Stimulated activated CD8-positive, alpha-beta memory T cell treated with anti-CD3 and anti-CD28 coated beads, Interleukin-12 subunit alpha, Interleukin-12 subunit beta, amount 100 ng/mL, for 4 hours (primary cell): ENCODE data around the gene MYB.
A peak's percentile ranks its signal among the peaks of the same experiment; 100 is the strongest.
"Not testable (repeated sequence)": the region's sequence is repeated elsewhere in the genome, so short reads cannot be mapped to it uniquely, and the experiment has no call there.

Experiments
- DNase-seq: peaks from one replicate; pipeline ENCODE4 v3.0.0-alpha.2; 2020; ENCODE audit warnings: low read depth

The MYB gene

DNA sequence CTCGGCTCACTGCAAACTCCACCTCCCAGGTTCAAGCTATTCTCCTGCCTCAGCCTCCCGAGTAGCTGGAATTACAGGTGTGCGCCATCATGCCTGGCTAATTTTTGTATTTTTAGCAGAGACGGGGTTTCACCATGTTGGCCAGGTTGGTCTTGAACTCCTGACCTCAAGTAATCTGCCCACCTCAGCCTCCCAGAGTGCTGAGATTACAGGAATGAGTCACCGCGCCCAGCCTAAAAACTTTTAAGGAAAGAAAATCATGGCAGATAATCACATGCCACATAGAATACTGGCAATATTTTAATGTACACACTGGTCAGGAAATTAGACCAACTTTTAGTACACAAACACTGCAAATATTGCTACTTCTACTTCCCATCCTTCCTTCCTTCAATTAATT lies 16.7 kb upstream of the MYB start:
- not testable (repeated sequence) for DNase-seq

DNA sequence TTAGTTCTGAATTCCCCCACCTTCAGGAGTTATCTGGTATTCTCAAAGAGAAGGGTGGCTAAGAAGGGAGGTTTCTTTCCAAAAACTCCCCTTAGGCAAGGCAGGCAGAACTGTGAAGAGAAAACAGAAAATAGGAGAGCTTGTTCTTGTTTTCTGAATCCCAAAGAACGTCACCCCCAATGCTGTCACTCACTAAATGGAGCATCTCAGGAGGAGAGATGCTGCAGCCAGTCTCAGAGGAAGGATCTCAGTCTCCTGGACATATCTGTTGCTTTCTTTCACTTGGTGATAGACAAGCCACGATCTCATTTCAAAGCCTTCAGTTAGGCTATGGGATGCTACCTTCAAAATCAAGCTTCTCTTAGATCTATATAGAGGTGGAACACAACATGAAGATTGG lies 16.1 kb upstream of the MYB start:
- DNase-seq: no peak

- DNase-seq: no peak
These were observed 14.6 kb upstream of the MYB start for GRCh38 chr6:135166515-135166914.

DNA sequence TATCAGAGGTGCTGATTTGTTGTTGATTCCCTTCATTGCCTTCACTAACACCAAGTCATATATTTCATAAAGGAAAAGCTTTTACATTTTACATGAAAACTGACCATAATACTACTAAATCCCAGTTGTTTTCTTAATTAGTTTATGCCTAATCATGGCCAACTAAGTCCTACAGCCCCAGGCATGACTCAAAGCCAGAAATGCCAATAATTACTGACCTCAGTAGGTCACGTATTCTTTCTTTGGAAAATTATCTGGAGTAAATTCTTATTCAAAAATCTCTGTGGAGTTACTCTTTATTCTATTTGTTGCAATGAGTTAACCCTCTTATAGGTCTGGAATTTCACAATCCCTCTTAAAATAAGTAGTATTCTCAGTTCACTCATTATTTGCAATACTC lies 13.5 kb upstream of the MYB start:
- DNase-seq: no peak

DNA sequence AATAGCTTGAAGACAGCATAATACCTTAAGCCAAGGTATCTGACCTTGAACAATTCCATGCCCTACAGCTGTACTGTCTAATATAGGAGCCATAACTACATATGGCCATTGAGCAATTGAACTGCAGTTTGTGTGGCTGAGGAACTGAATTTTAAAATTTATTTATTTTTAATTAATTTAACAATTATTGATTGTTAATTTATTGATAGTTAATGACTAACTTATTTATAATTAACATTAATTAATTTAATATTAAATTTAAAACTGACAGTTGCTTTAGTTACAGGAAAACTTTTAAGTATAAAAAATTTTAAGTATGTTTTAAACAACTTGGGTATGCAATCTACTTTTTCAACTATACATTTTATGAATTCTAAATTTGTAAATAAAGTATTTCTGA lies 12.3 kb upstream of the MYB start:
- DNase-seq: no peak

- no peak for DNase-seq
These were observed 10.9 kb upstream of the MYB start for GRCh38 chr6:135170238-135170637.

DNA sequence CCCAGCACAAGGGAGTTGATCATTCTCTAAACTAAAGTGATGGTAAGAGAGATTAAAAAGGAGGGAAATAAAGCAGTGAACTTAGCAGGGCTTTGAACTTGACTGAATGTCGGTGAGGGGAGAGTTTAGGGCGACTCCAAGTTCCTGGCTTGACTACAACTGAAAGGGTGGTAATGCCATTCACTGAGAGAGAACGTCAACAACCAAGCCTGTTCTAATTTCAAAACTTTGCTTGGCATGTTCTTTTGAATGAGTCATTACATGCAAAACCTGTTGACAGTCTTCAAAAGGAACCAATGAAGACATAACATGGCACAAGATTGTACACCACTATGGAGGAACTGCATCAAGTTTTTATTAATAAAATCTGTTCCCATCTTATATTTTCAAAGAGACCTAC lies 10.3 kb upstream of the MYB start:
- DNase-seq: no peak

DNA sequence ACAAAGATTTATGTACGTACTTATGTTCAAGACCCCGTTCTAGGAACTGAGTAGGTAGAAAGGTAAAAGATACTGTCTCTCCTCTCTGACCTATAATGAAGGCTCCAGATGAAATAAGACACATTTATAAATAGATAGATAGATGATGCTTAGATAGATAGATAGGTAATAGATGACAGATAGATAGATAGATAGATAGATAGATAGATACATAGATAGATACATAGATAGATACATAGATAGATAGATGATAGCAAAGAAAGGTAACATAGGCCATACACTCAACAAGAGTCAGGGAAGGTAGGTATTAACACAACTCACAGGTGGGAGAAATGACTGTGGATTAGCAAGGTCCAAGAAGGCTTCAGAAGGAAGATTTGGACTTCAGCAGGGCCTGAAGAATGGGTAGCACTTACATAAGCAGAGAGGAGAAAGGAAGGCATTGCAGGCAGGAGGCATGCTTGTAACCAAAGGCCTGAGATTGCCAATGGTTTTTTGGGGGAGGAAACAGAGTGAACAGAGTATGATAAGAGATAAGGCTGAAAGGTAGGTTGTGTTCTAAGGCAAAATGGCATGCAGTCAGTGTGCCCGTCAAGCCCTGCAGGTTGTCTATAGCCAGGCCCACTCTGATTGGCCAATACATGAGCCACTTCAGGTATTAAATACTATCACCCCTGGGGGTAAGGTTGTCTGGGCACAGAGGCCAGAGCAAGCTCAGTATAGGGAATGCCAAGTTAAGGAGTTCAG lies 7.7 kb upstream of the MYB start:
- DNase-seq: no peak

DNA sequence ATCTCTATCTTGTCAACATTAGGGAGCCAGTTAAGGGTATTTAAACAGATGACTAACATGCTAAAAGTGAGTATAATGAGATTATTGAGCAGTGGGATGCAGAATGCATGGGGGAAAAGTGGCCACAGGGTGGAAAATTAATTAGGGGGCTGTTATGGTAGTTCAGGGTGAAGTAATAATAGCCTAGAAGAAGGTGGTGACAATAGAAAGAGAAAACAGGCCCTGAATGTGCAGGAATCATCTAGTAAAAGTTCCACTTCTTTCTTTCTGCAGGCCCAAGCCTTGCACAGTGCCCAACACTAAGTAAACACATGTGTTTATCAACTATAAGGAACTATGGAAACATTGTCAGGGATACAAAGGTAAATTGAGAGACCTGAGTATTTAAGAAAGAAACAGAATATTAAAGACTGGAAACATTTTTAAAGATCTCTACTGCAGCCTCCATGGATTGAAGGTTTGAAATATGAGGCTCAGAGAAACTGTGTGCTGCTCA lies 7.1 kb upstream of the MYB start:
- DNase-seq: no peak

DNA sequence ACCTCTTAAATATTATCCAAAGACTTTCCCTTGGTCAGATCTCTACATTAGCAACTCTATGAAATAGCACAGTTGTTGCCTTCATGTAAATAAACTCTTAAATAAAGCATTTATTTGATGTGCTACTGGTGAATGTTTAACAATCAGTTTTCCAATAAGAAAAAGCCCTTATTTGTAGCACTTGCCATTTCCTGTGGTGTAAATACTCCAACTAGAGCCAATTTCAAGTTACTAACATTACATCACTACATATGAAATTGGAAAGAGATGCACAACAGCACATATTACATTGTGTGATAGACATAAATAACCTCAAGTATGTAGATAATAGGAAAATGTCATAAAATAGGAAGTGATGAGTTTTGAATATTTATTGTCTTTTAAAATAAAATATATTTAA lies 5.0 kb upstream of the MYB start:
- no peak for DNase-seq

GRCh38 chr6:135176464-135176863 lies 4.6 kb upstream of the MYB start:
- no peak for DNase-seq

DNA sequence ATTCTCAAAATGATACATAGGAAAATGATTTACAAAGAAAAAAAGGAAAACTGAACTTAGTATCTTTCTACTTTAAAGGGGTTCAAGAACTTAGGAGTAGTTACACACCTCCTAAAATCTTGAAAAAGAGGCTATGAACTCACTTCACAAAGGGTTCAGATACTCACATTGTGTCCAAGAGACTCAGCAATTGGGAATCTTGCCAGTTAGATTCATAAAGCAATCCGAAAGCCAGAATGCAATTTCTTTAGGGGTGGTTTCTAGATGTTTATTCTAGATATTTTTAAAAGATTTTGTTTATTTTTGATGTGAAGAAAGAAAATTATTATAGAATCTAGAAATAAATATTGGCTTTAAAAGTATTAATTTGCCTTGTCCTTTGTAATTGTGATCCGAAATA lies 1.7 kb upstream of the MYB start:
- no peak for DNase-seq

- DNase-seq: no peak
These were observed 1.1 kb upstream of the MYB start for GRCh38 chr6:135179920-135180541.

GRCh38 chr6:135181333-135182070 lies 394 bp downstream of the MYB start:
- DNase-seq: no peak

- DNase-seq: peak; percentile 37
These were observed 1.2 kb downstream of the MYB start for GRCh38 chr6:135182071-135183001.

DNA sequence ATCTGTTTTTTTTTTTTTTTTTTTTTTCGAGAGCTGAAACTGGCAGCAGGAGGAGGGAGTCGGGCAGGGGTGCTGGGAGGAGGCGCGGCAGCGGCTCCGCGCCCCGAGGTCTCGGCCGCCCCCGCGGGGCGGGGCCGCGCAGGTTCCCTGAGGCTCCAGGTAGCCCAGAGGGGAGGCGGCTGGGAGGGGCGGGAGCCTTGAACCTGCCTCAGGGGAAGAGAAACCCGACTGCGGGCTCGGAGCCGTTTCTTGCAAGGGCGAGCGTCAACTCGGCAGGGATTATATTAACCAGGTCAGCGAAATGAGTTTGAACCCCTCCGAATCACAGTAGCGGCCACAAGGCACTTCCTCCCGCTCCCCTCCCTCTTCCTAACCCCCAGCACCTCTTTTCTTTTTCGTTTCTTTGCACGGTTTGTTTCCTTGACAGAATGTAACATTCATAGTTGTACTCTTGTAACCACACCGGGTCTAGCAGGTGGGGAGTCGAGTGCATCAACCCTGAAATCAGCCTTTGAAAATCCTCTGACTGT lies 2.0 kb downstream of the MYB start:
- peak; percentile 57 for DNase-seq

DNA sequence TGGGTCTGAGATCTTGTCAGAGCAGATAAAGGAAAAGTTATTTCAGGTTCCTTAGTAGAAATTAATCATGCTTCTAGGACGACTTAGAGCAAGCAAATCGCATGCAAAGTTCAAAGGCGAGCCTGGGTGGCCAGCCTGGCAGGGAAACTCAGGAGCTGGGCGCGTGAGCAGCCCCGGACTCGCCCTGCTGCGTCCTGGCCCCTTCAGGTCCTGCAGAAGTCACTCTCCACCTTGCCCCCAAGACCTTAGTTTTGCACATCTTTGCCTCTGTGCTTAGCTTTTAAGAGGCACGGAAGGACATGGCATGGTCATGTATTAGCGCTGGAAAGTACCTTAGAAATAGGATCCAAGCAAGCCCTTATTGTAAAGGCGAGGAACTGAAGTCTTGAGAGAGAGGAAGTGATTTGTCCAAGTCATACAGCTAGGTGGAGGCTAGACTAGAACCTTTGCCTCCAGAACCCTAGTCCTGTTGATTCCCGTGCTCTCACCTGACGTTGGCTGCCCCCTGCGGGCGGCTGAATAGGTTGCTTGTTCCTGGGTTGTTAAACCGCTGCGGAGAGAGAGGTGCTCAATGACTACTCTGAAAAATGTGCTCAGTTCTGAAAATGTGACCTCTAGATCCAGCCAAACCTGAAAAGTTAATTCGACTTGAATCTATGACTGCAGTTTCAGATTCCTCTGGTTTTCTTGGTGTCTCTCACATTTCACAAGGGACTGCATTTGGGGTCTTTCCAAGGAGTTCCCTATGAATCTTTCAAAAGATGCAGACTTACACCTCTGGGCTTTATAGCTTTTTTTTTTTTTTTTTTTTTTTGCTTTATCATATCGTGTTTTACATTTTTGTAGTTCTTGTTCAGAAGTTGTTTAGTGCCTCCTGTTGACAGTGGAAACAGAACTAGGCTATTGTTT lies 2.7 kb downstream of the MYB start:
- DNase-seq: peak; percentile 55

- DNase-seq: no peak
These were observed 4.4 kb downstream of the MYB start for GRCh38 chr6:135185483-135185882.

DNA sequence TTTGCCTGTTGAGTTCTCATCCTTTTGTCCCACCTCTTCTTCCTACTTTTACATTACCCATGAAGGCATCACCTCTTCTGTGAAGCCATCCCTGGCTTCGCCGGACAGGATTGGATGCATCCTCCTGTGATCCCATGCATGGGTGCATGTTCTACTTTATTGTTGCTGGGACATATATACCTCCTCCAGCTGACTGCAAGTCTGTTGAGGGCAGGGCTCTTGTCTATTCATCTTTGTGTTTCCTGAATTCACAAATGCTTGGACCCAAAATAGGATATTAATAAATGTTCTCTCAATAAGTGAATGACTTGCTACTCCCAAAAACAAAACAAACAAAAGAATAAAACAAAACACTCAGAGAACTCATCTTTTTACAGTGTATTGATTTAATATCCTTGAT lies 5.1 kb downstream of the MYB start:
- DNase-seq: no peak

GRCh38 chr6:135187372-135187771 lies 6.3 kb downstream of the MYB start:
- DNase-seq: no peak

DNA sequence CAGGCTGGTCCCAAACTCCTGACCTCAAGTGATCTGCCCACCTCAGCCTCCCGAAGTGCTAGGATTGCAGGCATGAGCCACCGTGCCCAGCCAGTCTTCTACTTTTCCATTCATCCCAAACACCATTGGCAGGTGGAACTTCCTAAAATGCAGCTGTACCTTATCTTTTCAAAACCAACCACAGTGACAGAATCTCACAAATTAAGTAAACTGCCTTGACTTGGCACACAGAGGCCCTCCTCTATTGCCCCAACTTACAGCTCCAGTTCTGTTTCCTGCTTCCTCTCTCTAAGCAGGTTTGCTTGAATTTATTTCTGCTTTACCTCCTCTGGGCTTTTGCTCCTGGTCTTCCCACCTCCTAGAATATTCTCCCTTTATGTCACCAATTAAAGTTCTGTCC lies 7.6 kb downstream of the MYB start:
- no peak for DNase-seq
